GM08714 (cell line): Measurements from ENCODE around the gene ADAMTS20.
"Not testable (repeated sequence)": the region's sequence is repeated elsewhere in the genome, so short reads cannot be mapped to it uniquely, and the experiment has no call there.

Experiments used
- H3K4me3 ChIP-seq: fragments of 200-500 bp; sonication (Bioruptor generic); 2 replicates; pipeline ENCODE4 v1.5.1; 2014; ENCODE audit warnings: mild to moderate bottlenecking, low read length, inconsistent platforms
- ZNF274 ChIP-seq: IDR thresholded peaks from 2 replicates; pipeline ENCODE4 v1.6.1; 2012; ENCODE audit warnings: mild to moderate bottlenecking, low read depth, low read length

ADAMTS20 gene

DNA sequence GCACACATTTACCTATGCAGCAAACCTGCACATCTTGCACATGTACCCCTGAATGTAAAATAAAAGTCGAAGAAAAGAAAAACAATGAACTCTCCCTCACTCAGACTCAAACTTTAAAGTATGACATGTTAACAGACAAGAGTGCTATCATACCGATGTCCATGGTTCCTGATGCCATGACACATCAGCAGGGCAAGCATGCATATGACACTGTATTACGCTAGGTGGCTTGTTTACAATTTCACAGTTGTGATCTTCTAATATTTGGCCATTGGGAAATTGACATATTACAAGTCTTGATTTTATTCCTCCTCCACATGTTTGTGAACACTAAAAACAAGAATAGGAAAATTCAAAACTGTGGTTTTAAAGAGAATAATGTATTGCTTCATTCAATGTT is 126.6 kb downstream of the ADAMTS20 start:
- no peak for TF ChIP-seq ZNF274
- no peak overlapping the region for H3K4me3 ChIP-seq

DNA sequence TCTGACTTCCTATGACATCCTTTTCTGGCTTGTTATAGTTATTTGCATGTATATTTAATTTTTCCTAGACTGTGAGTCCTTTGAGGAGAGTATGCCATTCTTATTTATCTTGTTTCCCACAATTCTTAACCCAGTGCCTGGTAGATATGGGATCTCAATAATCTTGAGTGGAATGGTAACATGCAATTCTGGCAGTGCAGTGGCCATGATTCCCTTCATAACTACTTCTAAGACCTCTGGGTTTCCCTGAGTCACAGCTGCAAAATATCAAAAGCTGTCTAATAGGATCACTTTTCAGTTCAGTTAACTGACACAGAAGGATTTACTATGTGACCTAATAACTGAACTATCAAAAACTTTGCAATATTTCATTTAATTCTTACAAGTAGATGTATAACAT is 135.0 kb downstream of the ADAMTS20 start:
- no peak for TF ChIP-seq ZNF274
- no peak overlapping the region for H3K4me3 ChIP-seq

- TF ChIP-seq ZNF274 = no peak
- no peak overlapping the region for H3K4me3 ChIP-seq
Measured at GRCh38 chr12:43407816-43408645, 144.0 kb downstream of the ADAMTS20 start.

GRCh38 chr12:43406801-43407200 is 145.2 kb downstream of the ADAMTS20 start:
- H3K4me3 ChIP-seq = no peak overlapping the region

GRCh38 chr12:43402436-43402835 is 149.6 kb downstream of the ADAMTS20 start:
- no peak overlapping the region for H3K4me3 ChIP-seq
- no peak for TF ChIP-seq ZNF274

More at GRCh38 chr12:43406801-43407200, 145.2 kb downstream of the ADAMTS20 start:
- no peak for TF ChIP-seq ZNF274

GRCh38 chr12:43401096-43401495 is 150.9 kb downstream of the ADAMTS20 start:
- no peak for TF ChIP-seq ZNF274

DNA sequence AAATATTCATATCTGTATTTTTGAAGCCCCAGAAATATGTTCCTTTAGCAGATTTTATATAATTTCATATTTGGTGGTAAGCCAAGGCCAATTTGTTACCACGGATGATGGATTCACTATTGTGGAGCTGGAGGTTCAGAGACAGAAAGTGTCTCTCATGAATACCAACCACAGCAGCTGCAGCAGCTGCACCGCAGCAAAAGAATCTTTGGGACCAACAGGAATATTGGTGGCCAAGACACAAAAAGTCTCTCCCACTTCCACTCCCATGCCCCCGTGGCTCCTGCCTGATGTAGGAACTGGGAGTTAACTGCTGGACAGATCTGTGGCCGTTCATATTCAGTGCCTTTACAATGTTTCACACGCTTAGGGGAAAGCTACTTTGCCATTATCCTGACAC is 155.3 kb downstream of the ADAMTS20 start:
- no peak overlapping the region for H3K4me3 ChIP-seq
- no peak for TF ChIP-seq ZNF274

More at GRCh38 chr12:43401096-43401495, 150.9 kb downstream of the ADAMTS20 start:
- no peak overlapping the region for H3K4me3 ChIP-seq

GRCh38 chr12:43392116-43392515 is 159.9 kb downstream of the ADAMTS20 start:
- no peak for TF ChIP-seq ZNF274
- no peak overlapping the region for H3K4me3 ChIP-seq

- no peak for TF ChIP-seq ZNF274
- no peak overlapping the region for H3K4me3 ChIP-seq
Measured at GRCh38 chr12:43381879-43382278, 170.1 kb downstream of the ADAMTS20 start.

DNA sequence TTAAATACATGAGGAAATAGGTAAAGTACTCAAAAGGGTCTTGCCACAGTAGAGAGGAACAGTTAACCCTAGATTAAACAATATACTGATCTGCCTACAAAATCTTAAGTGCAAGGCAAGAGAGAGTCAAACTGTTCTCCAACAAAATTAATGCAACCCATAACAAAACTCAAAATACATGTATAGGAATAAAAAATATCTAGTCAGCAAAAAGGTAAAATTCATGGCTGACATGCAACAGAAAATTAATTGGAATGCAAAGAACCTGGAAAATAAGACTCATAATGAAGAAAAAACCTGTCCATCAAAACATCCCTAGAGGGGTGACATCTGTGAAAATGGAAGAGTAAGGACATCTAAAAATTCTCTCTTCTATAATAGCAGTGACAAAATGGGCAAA is 173.6 kb downstream of the ADAMTS20 start:
- no peak for TF ChIP-seq ZNF274
- no peak overlapping the region for H3K4me3 ChIP-seq

- H3K4me3 ChIP-seq = no peak overlapping the region
- no peak for TF ChIP-seq ZNF274
Measured at GRCh38 chr12:43370263-43370662, 181.7 kb downstream of the ADAMTS20 start.

GRCh38 chr12:43362910-43363694 is 188.9 kb downstream of the ADAMTS20 start:
- no peak for TF ChIP-seq ZNF274
- no peak overlapping the region for H3K4me3 ChIP-seq

GRCh38 chr12:43361031-43361710 is 190.8 kb downstream of the ADAMTS20 start:
- no peak for TF ChIP-seq ZNF274
- no peak overlapping the region for H3K4me3 ChIP-seq

GRCh38 chr12:43360001-43360400 is 192.0 kb downstream of the ADAMTS20 start:
- not testable (repeated sequence) for H3K4me3 ChIP-seq

DNA sequence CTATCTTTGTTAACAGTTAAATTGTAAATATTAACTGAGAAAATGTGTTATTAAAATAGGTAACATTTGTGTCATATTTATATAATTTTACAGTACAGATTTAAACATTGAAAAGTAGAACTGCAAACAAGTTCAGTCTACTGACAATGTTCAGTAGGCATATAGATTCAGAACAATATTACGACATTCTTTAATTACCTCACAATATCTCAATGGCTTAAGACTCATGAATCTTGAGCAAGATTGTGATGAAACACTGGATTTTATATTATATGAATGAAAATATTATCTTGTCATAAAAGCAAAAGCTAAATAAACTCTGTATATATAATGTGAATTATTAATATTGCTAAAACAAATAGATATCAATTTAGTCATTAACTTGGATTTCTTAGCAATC is 194.9 kb downstream of the ADAMTS20 start:
- H3K4me3 ChIP-seq = no peak overlapping the region
- TF ChIP-seq ZNF274 = no peak

- no peak for TF ChIP-seq ZNF274
- H3K4me3 ChIP-seq = no peak overlapping the region
Measured at GRCh38 chr12:43352001-43352400, 200.0 kb downstream of the ADAMTS20 start.
